H1 (cell line): ENCODE results near the gene LSM3. TPM values are rescaled to one million over a fixed set of nuclear protein-coding genes. Genes with fewer than 3 reads are reported as not detected.

Experiments used
- ASH2L ChIP-seq: fragments of 200-600, 300-600 bp; sonication (generic); IDR thresholded peaks from one replicate; pipeline ENCODE4 v1.7.1; 2017; ENCODE audit warnings: low read length
- BACH1 ChIP-seq: IDR thresholded peaks from 2 replicates; pipeline ENCODE4 v1.6.1; 2012; ENCODE audit warnings: low read length, improper control_type of control experiment
- CBX8 ChIP-seq: fragments of 300-800, 300-1000 bp; sonication (generic); IDR thresholded peaks from 2 replicates; pipeline ENCODE4 v1.7.1; 2016; ENCODE audit warnings: low read depth, low read length, borderline replicate concordance
- CEBPB ChIP-seq: IDR thresholded peaks from 2 replicates; pipeline ENCODE4 v1.6.1; 2012; ENCODE audit warnings: low read depth, low read length
- CTBP2 ChIP-seq: IDR thresholded peaks from 2 replicates; pipeline ENCODE4 v1.7.0; 2011; ENCODE audit warnings: borderline replicate concordance, mild to moderate bottlenecking, moderate library complexity, mixed read lengths, low read length; ENCODE audit not compliant: insufficient read depth, insufficient read length
- E2F6 ChIP-seq: IDR thresholded peaks from 2 replicates; pipeline ENCODE4 v1.6.1; 2012; ENCODE audit warnings: inconsistent platforms
- EP300 ChIP-seq, 2 experiments: IDR thresholded peaks; 1 replicate in 1 of 2; 2 replicates in 1 of 2; pipeline ENCODE4 v1.6.1; 2011 to 2012; ENCODE audit warnings: low read depth in 2 of 2, low read length in 2 of 2, mild to moderate bottlenecking in 2 of 2, borderline replicate concordance in 1 of 2, inconsistent platforms in 1 of 2, moderate library complexity in 1 of 2
- GABPA ChIP-seq: IDR thresholded peaks from 2 replicates; pipeline ENCODE4 v1.6.1; 2011; ENCODE audit warnings: mild to moderate bottlenecking, low read length, moderate library complexity, borderline replicate concordance; ENCODE audit not compliant: insufficient read depth
- GTF2F1 ChIP-seq: IDR thresholded peaks from 2 replicates; pipeline ENCODE4 v1.6.1; 2012; ENCODE audit warnings: low read depth, low read length, improper control_type of control experiment, borderline replicate concordance
- HDAC6 ChIP-seq: IDR thresholded peaks from one replicate; pipeline ENCODE4 v1.7.1; 2012; ENCODE audit warnings: low read depth, mild to moderate bottlenecking, inconsistent platforms, low read length, moderate library complexity
- JUN ChIP-seq: IDR thresholded peaks from 2 replicates; pipeline ENCODE4 v1.6.1; 2011; ENCODE audit warnings: low read depth, mild to moderate bottlenecking, improper control_type of control experiment, low read length
- KDM4A ChIP-seq: IDR thresholded peaks from one replicate; pipeline ENCODE4 v1.7.1; 2012; ENCODE audit warnings: low read depth, mild to moderate bottlenecking, moderate library complexity, low read length, inconsistent platforms; ENCODE audit not compliant: severe bottlenecking
- NRF1 ChIP-seq: IDR thresholded peaks from 2 replicates; pipeline ENCODE4 v1.6.1; 2011; ENCODE audit warnings: mild to moderate bottlenecking, low read depth, low read length, improper control_type of control experiment
- RBBP5 ChIP-seq: IDR thresholded peaks from 2 replicates; pipeline ENCODE4 v1.7.1; 2012; ENCODE audit warnings: low read depth, mild to moderate bottlenecking, inconsistent platforms, low read length, moderate library complexity, borderline replicate concordance
- RFX5 ChIP-seq: IDR thresholded peaks from 2 replicates; pipeline ENCODE4 v1.6.1; 2011; ENCODE audit warnings: low read depth, low read length, improper control_type of control experiment, borderline replicate concordance
- RNF2 ChIP-seq: fragments of 200-900, 300-1000 bp; sonication (generic); IDR thresholded peaks from 2 replicates; pipeline ENCODE4 v1.7.1; 2016; ENCODE audit warnings: borderline replicate concordance, low read depth, mild to moderate bottlenecking, antibody characterized with exemption, low read length; ENCODE audit not compliant: poor library complexity, severe bottlenecking; ENCODE audit errors: missing control alignments
- SAP30 ChIP-seq: fragments of 300-600 bp; sonication (generic); IDR thresholded peaks from 2 replicates; pipeline ENCODE4 v1.7.1; 2012; ENCODE audit warnings: low read length, moderate library complexity, mild to moderate bottlenecking, inconsistent platforms; ENCODE audit not compliant: insufficient read depth, insufficient replicate concordance
- SIN3A ChIP-seq, 2 experiments: IDR thresholded peaks in 1 of 2; conservative IDR thresholded peaks in 1 of 2; 2 replicates each; pipeline ENCODE4 v1.6.1; 2011 to 2012; ENCODE audit warnings: low read length in 2 of 2, improper control_type of control experiment in 1 of 2, low read depth in 1 of 2, mild to moderate bottlenecking in 1 of 2
- SP1 ChIP-seq: IDR thresholded peaks from 2 replicates; pipeline ENCODE4 v1.6.1; 2011; ENCODE audit warnings: low read depth, low read length
- TAF1 ChIP-seq: IDR thresholded peaks from 2 replicates; pipeline ENCODE4 v1.6.1; 2011; ENCODE audit warnings: mild to moderate bottlenecking, low read depth, low read length
- ZNF274 ChIP-seq: IDR thresholded peaks from 2 replicates; pipeline ENCODE4 v1.7.0; 2012; ENCODE audit warnings: low read length, borderline replicate concordance; ENCODE audit errors: extremely low read depth
- polyA plus RNA-seq, 7 experiments: library from polyadenylated mRNA; depleted of rRNA in 3 of 7; stranded (reverse) in 5 of 7; unstranded in 2 of 7; fragments of >200 nt in 5 of 7; fragments of 200-250 nt in 2 of 7; gene quantifications; 1 replicate in 5 of 7; 2 replicates in 1 of 7; 4 replicates in 1 of 7; pipeline versions ENCODE4 v1.2.1 to v1.2.3, GENCODE V29; 2011 to 2013; ENCODE audit warnings: missing spikeins in 2 of 7, mixed read lengths in 2 of 7
- total RNA-seq: library from RNA; stranded (reverse); fragmentation: NEBNext Ultra II Directional; extraction: Animal tissue kit (Norgen Biotek cat#: 25700); gene quantifications from 2 replicates; pipeline ENCODE4 v1.2.1, GENCODE V29; 2021

LSM3 gene
- total and polyA plus RNA-seq, 2 of the 8 experiments (the other 6 are each of a cell fraction or from before 2014, with no cell fraction given), result 7.1 to 25.4 TPM

- TF ChIP-seq SAP30 (no peak), NRF1 (no peak), SP1 (peak; percentile 74), CEBPB (no peak), ZNF274 (no peak), CBX8 (no peak), ASH2L (peak; percentile 12), HDAC6 (no peak), BACH1 (no peak), RNF2 (no peak), JUN (no peak), SIN3A (conservative IDR thresholded peaks at IDR 0.05 in 1 of 2, IDR thresholded peaks at IDR 0.05 in 1 of 2; ENCODE audit: low read depth in 1 of 2, low read length in 2 of 2) (peak in 1 of 2 experiments; percentile 66; a peak in 1 of 4 replicates), TAF1 (peak; percentile 79), CTBP2 (no peak), E2F6 (peak; percentile 71), GABPA (no peak), RBBP5 (no peak), EP300 (IDR thresholded peaks at IDR 0.05; ENCODE audit: borderline replicate concordance in 1 of 2, low read depth in 2 of 2, low read length in 2 of 2) (0 out of 3 replicates have a peak, but pooled peaks of 1 of the 2 experiments have one; percentile 17), KDM4A (peak; percentile 57), GTF2F1 (0 out of 2 replicates have a peak, but pooled peaks have one; percentile 28), RFX5 (no peak)
Observed at GRCh38 chr3:14216257-14217048, 37.8 kb downstream of the LSM3 start (continued).
